ENCODE measurements around the gene NR6A1. TPM values are rescaled to one million over a fixed set of nuclear protein-coding genes. Genes with fewer than 3 reads are reported as not detected.
A peak's percentile ranks its signal among the peaks of the same experiment; 100 is the strongest.

NR6A1 gene
- total and polyA plus RNA-seq, 2 of the 13 experiments (the other 11 are each of a cell fraction or from before 2014, with no cell fraction given), result 28.1 to 31.5 TPM

GRCh38 chr9:124771867-124772679 lies 962 bp upstream of the NR6A1 start (continued):
- TF ChIP-seq USF2 (IDR thresholded peaks at IDR 0.05; ENCODE audit: low read depth, low read length), result no peak
- peak; percentile 59; the same call in 1 of the 2 replicates for TF ChIP-seq USF2 (CRISPR knock-in tag; IDR thresholded peaks at IDR 0.05; ENCODE audit: borderline replicate concordance)
- TF ChIP-seq FOXA3 (CRISPR knock-in tag; IDR thresholded peaks at IDR 0.05), result 0 out of 2 replicates have a peak, but pooled peaks have one; percentile 6
- TF ChIP-seq ZNF143 (CRISPR knock-in tag; IDR thresholded peaks at IDR 0.05), result no peak
- 0 out of 2 replicates have a peak, but pooled peaks have one; percentile 34 for TF ChIP-seq ZKSCAN1 (IDR thresholded peaks at IDR 0.05; ENCODE audit: low read length)
- peak; percentile 31; the same call in 1 of the 2 replicates for TF ChIP-seq ATF7-NPFF (CRISPR knock-in tag; IDR thresholded peaks at IDR 0.05; ENCODE audit: low read depth)
- peak; percentile 73; the same call in 1 of the 2 replicates for TF ChIP-seq HDAC2 (CRISPR knock-in tag; IDR thresholded peaks at IDR 0.05)
- TF ChIP-seq YY1 (IDR thresholded peaks at IDR 0.05; ENCODE audit: insufficient read depth, insufficient replicate concordance, low read depth, low read length), result peak; percentile 43
- TF ChIP-seq ZHX1 (CRISPR knock-in tag; IDR thresholded peaks at IDR 0.05; ENCODE audit: low read depth), result no peak
- TF ChIP-seq MAFG (CRISPR knock-in tag; IDR thresholded peaks at IDR 0.05), result no peak
- peak; percentile 33; the same call in 1 of the 2 replicates for TF ChIP-seq SMC3 (IDR thresholded peaks at IDR 0.05; ENCODE audit: low read length)
- TF ChIP-seq KDM1A (CRISPR knock-in tag; IDR thresholded peaks at IDR 0.05), result peak; percentile 100
- TF ChIP-seq ADNP (CRISPR knock-in tag; IDR thresholded peaks at IDR 0.05), result peak; percentile 96
- TF ChIP-seq HMG20B (CRISPR knock-in tag; conservative IDR thresholded peaks at IDR 0.05), result no peak
- TF ChIP-seq GABPB1 (CRISPR knock-in tag; IDR thresholded peaks at IDR 0.05), result peak; percentile 58
- TF ChIP-seq, protein P1, sequence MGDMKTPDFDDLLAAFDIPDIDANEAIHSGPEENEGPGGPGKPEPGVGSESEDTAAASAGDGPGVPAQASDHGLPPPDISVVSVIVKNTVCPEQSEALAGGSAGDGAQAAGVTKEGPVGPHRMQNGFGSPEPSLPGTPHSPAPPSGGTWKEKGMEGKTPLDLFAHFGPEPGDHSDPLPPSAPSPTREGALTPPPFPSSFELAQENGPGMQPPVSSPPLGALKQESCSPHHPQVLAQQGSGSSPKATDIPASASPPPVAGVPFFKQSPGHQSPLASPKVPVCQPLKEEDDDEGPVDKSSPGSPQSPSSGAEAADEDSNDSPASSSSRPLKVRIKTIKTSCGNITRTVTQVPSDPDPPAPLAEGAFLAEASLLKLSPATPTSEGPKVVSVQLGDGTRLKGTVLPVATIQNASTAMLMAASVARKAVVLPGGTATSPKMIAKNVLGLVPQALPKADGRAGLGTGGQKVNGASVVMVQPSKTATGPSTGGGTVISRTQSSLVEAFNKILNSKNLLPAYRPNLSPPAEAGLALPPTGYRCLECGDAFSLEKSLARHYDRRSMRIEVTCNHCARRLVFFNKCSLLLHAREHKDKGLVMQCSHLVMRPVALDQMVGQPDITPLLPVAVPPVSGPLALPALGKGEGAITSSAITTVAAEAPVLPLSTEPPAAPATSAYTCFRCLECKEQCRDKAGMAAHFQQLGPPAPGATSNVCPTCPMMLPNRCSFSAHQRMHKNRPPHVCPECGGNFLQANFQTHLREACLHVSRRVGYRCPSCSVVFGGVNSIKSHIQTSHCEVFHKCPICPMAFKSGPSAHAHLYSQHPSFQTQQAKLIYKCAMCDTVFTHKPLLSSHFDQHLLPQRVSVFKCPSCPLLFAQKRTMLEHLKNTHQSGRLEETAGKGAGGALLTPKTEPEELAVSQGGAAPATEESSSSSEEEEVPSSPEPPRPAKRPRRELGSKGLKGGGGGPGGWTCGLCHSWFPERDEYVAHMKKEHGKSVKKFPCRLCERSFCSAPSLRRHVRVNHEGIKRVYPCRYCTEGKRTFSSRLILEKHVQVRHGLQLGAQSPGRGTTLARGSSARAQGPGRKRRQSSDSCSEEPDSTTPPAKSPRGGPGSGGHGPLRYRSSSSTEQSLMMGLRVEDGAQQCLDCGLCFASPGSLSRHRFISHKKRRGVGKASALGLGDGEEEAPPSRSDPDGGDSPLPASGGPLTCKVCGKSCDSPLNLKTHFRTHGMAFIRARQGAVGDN (CRISPR knock-in tag; IDR thresholded peaks at IDR 0.05), result peak; percentile 52; the same call in 1 of the 2 replicates
- TF ChIP-seq E2F1 (CRISPR knock-in tag; IDR thresholded peaks at IDR 0.05), result no peak
- peak; percentile 52 for TF ChIP-seq REPIN1 (CRISPR knock-in tag; IDR thresholded peaks at IDR 0.05; ENCODE audit: borderline replicate concordance, low read depth)
